Right atrium auricular region (tissue), 2 donors: ENCODE measurements around the gene FBXO21. TPM values are rescaled to one million over a fixed set of nuclear protein-coding genes. Genes with fewer than 3 reads are reported as not detected.

Source experiments
- DNase-seq: peaks from one replicate; pipeline ENCODE4 v3.0.0-alpha.2; 2019; ENCODE audit warnings: low spot score
- H3K27ac ChIP-seq, 2 donors: fragments of 200-600 bp; sonication (generic); 1 replicate in 1 of 2; 2 replicates in 1 of 2; pipeline ENCODE4 v1.5.1; 2016 to 2019
- H3K27me3 ChIP-seq, 2 donors: fragments of 200-600 bp; sonication (generic); one replicate each; pipeline versions ENCODE4 v1.5.1 to v1.6.0; 2017 to 2019
- H3K36me3 ChIP-seq: fragments of 200-600 bp; sonication (generic); one replicate; pipeline ENCODE4 v1.5.1; 2016
- H3K4me1 ChIP-seq, 2 donors: fragments of 200-600 bp; sonication (generic); one replicate each; pipeline versions ENCODE4 v1.5.1 to v1.6.0; 2017 to 2019
- H3K4me3 ChIP-seq, 2 donors: fragments of 200-600 bp; sonication (generic); 1 replicate in 1 of 2; 2 replicates in 1 of 2; pipeline ENCODE4 v1.5.1; 2017 to 2019; ENCODE audit warnings: mild to moderate bottlenecking in 1 of 2, moderate library complexity in 1 of 2
- H3K9me3 ChIP-seq, 2 donors: fragments of 200-600 bp; sonication (generic); one replicate each; pipeline ENCODE4 v1.5.1; 2019
- total RNA-seq, 2 donors: library from RNA; depleted of rRNA; stranded (reverse); fragments of >200 nt; gene quantifications; one replicate each; pipeline ENCODE4 v1.1.0, GENCODE V29; 2016
- TF ChIP-seq, protein P1 (sequence below), 2 donors: fragments of 200-600 bp; sonication (generic); IDR thresholded peaks; one replicate each; pipeline ENCODE4 v1.5.1; 2019; ENCODE audit warnings: antibody characterized with exemption in 2 of 2

The FBXO21 gene
- total RNA-seq, 2 donors from 2014 or later = 43.5 to 77.9 TPM

DNA sequence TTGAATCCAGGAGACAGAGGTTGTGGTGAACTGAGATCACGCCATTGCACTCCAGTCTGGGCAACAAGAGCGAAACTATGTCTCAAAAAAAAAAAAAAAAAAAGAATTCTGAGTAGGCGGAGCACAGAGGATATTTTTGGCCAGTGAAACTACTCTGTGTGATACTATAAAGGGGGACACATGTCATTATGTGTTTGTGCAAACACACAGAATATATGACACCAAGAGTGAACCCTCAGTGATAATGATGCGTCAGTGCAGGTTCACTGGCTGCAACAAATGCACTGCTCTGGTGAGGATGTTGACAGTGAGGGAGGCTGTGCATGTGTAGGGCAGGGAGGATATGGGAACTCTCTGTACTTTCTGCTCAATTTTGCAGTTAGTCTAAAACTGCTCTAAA, 24.2 kb downstream of the FBXO21 start:
- Histone ChIP-seq H3K27ac (no peak overlapping the region), H3K4me3 (no peak overlapping the region), H3K9me3 (no peaks in the 10 kb centered on the region), H3K4me1 (peaks cover 0 to 3% of the 10 kb centered on the region in 2 donors), H3K27me3 (no peaks in the 10 kb centered on the region), H3K36me3 (peaks cover 93% of the 10 kb centered on the region)
- DNase-seq = no peak
- TF ChIP-seq, protein P1, sequence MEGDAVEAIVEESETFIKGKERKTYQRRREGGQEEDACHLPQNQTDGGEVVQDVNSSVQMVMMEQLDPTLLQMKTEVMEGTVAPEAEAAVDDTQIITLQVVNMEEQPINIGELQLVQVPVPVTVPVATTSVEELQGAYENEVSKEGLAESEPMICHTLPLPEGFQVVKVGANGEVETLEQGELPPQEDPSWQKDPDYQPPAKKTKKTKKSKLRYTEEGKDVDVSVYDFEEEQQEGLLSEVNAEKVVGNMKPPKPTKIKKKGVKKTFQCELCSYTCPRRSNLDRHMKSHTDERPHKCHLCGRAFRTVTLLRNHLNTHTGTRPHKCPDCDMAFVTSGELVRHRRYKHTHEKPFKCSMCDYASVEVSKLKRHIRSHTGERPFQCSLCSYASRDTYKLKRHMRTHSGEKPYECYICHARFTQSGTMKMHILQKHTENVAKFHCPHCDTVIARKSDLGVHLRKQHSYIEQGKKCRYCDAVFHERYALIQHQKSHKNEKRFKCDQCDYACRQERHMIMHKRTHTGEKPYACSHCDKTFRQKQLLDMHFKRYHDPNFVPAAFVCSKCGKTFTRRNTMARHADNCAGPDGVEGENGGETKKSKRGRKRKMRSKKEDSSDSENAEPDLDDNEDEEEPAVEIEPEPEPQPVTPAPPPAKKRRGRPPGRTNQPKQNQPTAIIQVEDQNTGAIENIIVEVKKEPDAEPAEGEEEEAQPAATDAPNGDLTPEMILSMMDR (IDR thresholded peaks at IDR 0.05) = no peak

DNA sequence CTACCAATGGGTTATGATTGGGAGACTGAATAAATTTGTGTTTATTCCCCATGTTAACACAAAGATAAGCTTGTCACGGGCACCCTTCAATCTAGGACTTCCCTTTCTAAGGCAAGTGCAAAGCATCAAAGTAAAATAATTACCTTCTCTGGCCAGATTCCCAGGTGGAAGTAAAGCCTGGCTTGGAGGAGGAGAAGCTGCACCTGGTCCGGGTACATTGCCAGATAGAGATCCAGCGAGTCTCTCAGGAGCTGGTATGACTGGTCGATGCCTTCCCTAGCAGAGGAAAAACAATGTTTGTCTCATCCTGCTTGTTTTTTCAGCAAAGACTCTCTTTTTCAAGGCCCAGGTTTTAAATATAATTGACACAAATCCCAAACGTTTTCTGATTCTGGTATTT, 24.9 kb downstream of the FBXO21 start:
- no peak overlapping the region for H3K4me3 ChIP-seq
- H3K9me3 ChIP-seq = no peaks in the 10 kb centered on the region
- H3K4me1 ChIP-seq = peaks cover 0 to 3% of the 10 kb centered on the region in 2 donors
- H3K27me3 ChIP-seq = no peaks in the 10 kb centered on the region
- TF ChIP-seq, protein P1 (IDR thresholded peaks at IDR 0.05) = no peak
- peaks cover 93% of the 10 kb centered on the region for H3K36me3 ChIP-seq
- no peak overlapping the region for H3K27ac ChIP-seq
- no peak for DNase-seq

DNA sequence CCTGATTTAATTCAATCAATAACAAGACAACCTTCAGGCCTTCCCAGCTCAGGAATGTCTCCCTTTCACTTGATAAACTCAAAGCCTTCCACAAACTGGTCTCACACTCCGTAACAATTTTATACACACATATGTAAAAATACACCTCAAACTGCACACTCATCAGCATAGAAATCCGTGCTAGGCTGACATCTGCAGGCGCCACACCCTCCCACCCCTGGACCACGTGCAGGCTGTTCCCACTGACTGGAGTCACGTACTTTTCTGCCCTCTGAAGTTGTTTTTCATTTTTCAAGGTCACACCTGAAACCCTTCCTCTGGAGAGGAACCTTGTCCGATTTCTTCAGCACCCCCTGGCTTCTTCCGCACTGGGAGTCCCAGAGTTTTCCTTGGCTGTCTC, 27.6 kb downstream of the FBXO21 start:
- Histone ChIP-seq H3K9me3 (no peaks in the 10 kb centered on the region), H3K27me3 (no peaks in the 10 kb centered on the region), H3K4me1 (peaks cover 0 to under 1% of the 10 kb centered on the region in 2 donors), H3K36me3 (peaks cover 94% of the 10 kb centered on the region), H3K27ac (no peak overlapping the region), H3K4me3 (no peak overlapping the region)
- TF ChIP-seq, protein P1 (IDR thresholded peaks at IDR 0.05) = no peak
- DNase-seq = no peak

DNA sequence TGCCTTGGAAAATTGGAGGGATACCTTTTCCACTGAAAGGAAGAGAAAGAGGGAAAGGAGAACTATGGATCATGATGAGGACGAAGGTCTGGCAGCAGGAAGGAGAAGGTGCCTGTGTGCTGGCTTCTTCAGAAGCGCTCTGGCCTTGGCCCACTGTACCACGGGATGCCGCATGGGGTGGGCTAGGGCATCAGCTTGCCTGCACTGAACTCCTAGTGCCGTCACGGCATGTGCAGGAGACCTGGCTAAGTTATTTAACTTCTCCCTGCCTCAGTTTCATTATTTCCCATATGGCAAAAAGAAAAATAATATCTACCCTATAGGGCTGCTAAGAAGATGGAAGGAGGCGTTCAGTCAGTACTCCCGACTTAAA, 28.1 kb downstream of the FBXO21 start:
- no peak overlapping the region for H3K4me3 ChIP-seq

DNA sequence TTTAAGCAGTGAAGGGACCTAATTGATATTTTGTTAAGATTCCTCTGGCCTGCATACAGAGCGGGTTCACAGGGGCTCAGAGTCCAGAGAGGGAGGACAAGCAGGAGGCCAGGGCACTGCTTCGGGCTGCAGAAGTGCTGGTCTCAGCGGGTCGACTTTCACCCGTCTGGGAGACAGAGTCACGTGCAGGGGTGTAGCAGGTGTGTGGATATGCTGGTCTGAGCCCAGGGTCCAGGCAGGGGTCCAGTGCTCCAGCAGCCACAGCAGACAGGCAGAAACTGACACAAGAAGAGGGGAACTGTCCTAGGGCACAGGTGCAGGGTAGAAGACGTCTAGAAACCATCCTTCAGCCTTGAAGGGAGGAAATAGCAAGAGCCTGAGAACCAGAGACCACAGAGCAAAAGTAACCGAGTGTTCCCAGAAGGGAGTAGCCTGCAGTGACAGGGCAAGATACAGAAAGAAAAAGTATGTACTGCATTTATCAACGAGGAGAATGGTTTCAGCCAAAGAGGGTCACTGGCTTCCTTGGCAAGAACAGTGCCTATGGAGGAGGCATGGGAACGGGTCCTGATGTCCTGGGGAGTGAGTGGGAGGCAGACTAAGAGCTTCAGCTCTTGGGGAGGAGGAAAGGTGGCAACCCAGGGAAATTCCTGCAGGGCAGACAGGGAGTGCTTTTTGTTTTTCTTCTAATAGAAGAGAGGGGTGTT, 28.7 kb downstream of the FBXO21 start:
- no peak for DNase-seq
- Histone ChIP-seq H3K4me1 (no peaks in the 10 kb centered on the region), H3K27ac (no peak overlapping the region), H3K9me3 (no peaks in the 10 kb centered on the region), H3K27me3 (no peaks in the 10 kb centered on the region), H3K36me3 (peaks cover 94% of the 10 kb centered on the region), H3K4me3 (no peak overlapping the region)
- TF ChIP-seq, protein P1 (IDR thresholded peaks at IDR 0.05) = no peak

More for the DNA sequence above, 28.1 kb downstream of the FBXO21 start:
- no peak for DNase-seq
- H3K36me3 ChIP-seq = peaks cover 94% of the 10 kb centered on the region
- no peaks in the 10 kb centered on the region for H3K4me1 ChIP-seq
- TF ChIP-seq, protein P1 (IDR thresholded peaks at IDR 0.05) = no peak
- no peak overlapping the region for H3K27ac ChIP-seq
- H3K9me3 ChIP-seq = no peaks in the 10 kb centered on the region
- H3K27me3 ChIP-seq = no peaks in the 10 kb centered on the region

- H3K27me3 ChIP-seq = no peaks in the 10 kb centered on the region
- H3K36me3 ChIP-seq = peaks cover 96% of the 10 kb centered on the region
- H3K4me3 ChIP-seq = no peak overlapping the region
- H3K27ac ChIP-seq = no peak overlapping the region
- TF ChIP-seq, protein P1 (IDR thresholded peaks at IDR 0.05) = no peak
- no peaks in the 10 kb centered on the region for H3K9me3 ChIP-seq
- DNase-seq = no peak
- no peaks in the 10 kb centered on the region for H3K4me1 ChIP-seq
These were observed 30.6 kb downstream of the FBXO21 start for GRCh38 chr12:117159674-117160073.
